Measurements from ENCODE around the gene GMDS.

- no peak for TF ChIP-seq EZH2 (IDR thresholded peaks at IDR 0.05; ENCODE audit: borderline replicate concordance, low read length)
- no peak for TF ChIP-seq CTCF (conservative IDR thresholded peaks at IDR 0.05 in 1 of 2, IDR thresholded peaks at IDR 0.05 in 1 of 2; ENCODE audit: extremely low read depth in 1 of 2, insufficient read depth in 1 of 2, low read depth in 1 of 2, low read length in 2 of 2)
Observed at GRCh38 chr6:1940381-1940780, 305.0 kb downstream of the GMDS start.
